SU-DHL-6 (cell line): ENCODE results near the gene DCAF15.

Source experiments
- H2AFZ ChIP-seq: fragments of 200-600 bp; sonication (generic); 2 replicates; pipeline ENCODE4 v1.6.1; 2014; ENCODE audit warnings: low read depth, mild to moderate bottlenecking, moderate library complexity, mixed read lengths, antibody characterized with exemption, low read length; ENCODE audit not compliant: severe bottlenecking
- H3F3A ChIP-seq: fragments of 200-600 bp; shearing (Covaris generic); 2 replicates; pipeline ENCODE4 v1.6.0; 2016; ENCODE audit warnings: antibody characterized with exemption, mild to moderate bottlenecking; ENCODE audit not compliant: insufficient read depth
- H3K27ac ChIP-seq: fragments of 200-600 bp; sonication (generic); 2 replicates; pipeline ENCODE4 v1.5.1; 2016; ENCODE audit warnings: low read depth, mild to moderate bottlenecking, low read length, moderate library complexity, mixed read lengths
- H3K27me3 ChIP-seq: fragments of 200-600 bp; sonication (generic), shearing (Covaris generic); 2 replicates; pipeline ENCODE4 v1.6.0; 2014; ENCODE audit warnings: mild to moderate bottlenecking, low read length
- H3K36me3 ChIP-seq: fragments of 200-600 bp; sonication (generic); 2 replicates; pipeline ENCODE4 v1.6.1; 2014; ENCODE audit warnings: mild to moderate bottlenecking, low read length, mixed read lengths
- H3K4me2 ChIP-seq: fragments of 300-600, 200-600 bp; shearing (Covaris generic), sonication (generic); 2 replicates; pipeline ENCODE4 v1.6.0; 2014; ENCODE audit warnings: low read length, low read depth, mild to moderate bottlenecking; ENCODE audit not compliant: poor library complexity, severe bottlenecking
- H3K4me3 ChIP-seq: fragments of 200-600 bp; sonication (generic); 2 replicates; pipeline ENCODE4 v1.5.1; 2014; ENCODE audit warnings: antibody characterized with exemption, low read length, mild to moderate bottlenecking, mixed read lengths; ENCODE audit not compliant: insufficient read depth, poor library complexity, severe bottlenecking
- H3K79me2 ChIP-seq: fragments of 200-600 bp; sonication (generic); 2 replicates; pipeline ENCODE4 v1.6.1; 2014; ENCODE audit warnings: mild to moderate bottlenecking, low read length, moderate library complexity; ENCODE audit not compliant: insufficient read depth
- H3K9ac ChIP-seq: fragments of 200-600 bp; sonication (generic); 2 replicates; pipeline ENCODE4 v1.7.0; 2014; ENCODE audit warnings: mild to moderate bottlenecking, low read length
- H3K9me2 ChIP-seq: fragments of 200-600 bp; sonication (generic); replicated peaks from 2 replicates; pipeline ENCODE4 v1.6.1; 2014; ENCODE audit warnings: low read length; ENCODE audit not compliant: insufficient read depth
- H3K9me3 ChIP-seq: fragments of 200-600 bp; sonication (generic); 2 replicates; pipeline ENCODE4 v1.6.1; 2014; ENCODE audit warnings: low read length, mixed read lengths; ENCODE audit not compliant: insufficient read depth
- H4K20me1 ChIP-seq: fragments of 200-600 bp; sonication (generic); 2 replicates; pipeline ENCODE4 v1.6.1; 2014; ENCODE audit warnings: low read depth, mild to moderate bottlenecking, antibody characterized with exemption, low read length, moderate library complexity, mixed read lengths
- CTCF ChIP-seq: fragments of 200-600 bp; sonication (generic); IDR thresholded peaks from one replicate; pipeline ENCODE4 v1.5.1; 2017; ENCODE audit warnings: antibody characterized with exemption, mild to moderate bottlenecking, low read length, moderate library complexity; ENCODE audit not compliant: insufficient read depth, poor library complexity, severe bottlenecking
- EZH2phosphoT487 ChIP-seq: fragments of 200-600 bp; sonication (generic), shearing (Covaris generic); conservative IDR thresholded peaks from 2 replicates; pipeline ENCODE4 v1.6.1; 2018; ENCODE audit warnings: mild to moderate bottlenecking, antibody characterized with exemption, low read length, moderate library complexity, mixed read lengths

DCAF15 gene

GRCh38 chr19:13952154-13952930 lies at the start of gene DCAF15:
Gene DCAF15 (plus strand): TSS chr19:13952509. CDS start chr19:13952513, 4 bp downstream.
- Histone ChIP-seq H3K27ac (peak within 1 kb of the TSS; percentile 54), H3K36me3 (peaks cover 2% of the 10 kb centered on the region; the same call in 1 of the 2 replicates), H3K27me3 (no peaks in the 10 kb centered on the region), H3K79me2 (peaks cover 16% of the 10 kb centered on the region), H3K4me3 (peak within 1 kb of the TSS; percentile 69), H3K4me2 (peak within 1 kb of the TSS; percentile 95), H3K9ac (peak within 1 kb of the TSS; percentile 88), H3K9me3 (no peaks in the 10 kb centered on the region), H4K20me1 (no peaks in the 10 kb centered on the region; the same call in 1 of the 2 replicates), H3F3A (no peaks in the 10 kb centered on the region), H2AFZ (peak within 1 kb of the TSS; percentile 91), H3K9me2 (no peaks in the 10 kb centered on the region)
- TF ChIP-seq CTCF = no peak
- no peak for TF ChIP-seq EZH2phosphoT487

GRCh38 chr19:13902993-13903555 lies 49.2 kb upstream of the DCAF15 start:
- Histone ChIP-seq H2AFZ (peak overlapping the region; percentile 62), H3K27ac (no peak overlapping the region), H3K9me2 (no peaks in the 10 kb centered on the region)

More at GRCh38 chr19:13902993-13903555, 49.2 kb upstream of the DCAF15 start:
- Histone ChIP-seq H3F3A (0 out of 2 replicates have a peak, but pooled peaks cover 3% of the 10 kb centered on the region), H4K20me1 (no peaks in the 10 kb centered on the region), H3K4me2 (no peak overlapping the region), H3K4me3 (no peak overlapping the region), H3K79me2 (peaks cover 4% of the 10 kb centered on the region), H3K27me3 (no peaks in the 10 kb centered on the region), H3K36me3 (no peaks in the 10 kb centered on the region), H3K9ac (no peak overlapping the region), H3K9me3 (no peaks in the 10 kb centered on the region)
- TF ChIP-seq CTCF = peak; percentile 41
- no peak for TF ChIP-seq EZH2phosphoT487
